HCT116 (cell line): Measurements from ENCODE around the gene CHD3. TPM values are rescaled to one million over a fixed set of nuclear protein-coding genes. Genes with fewer than 3 reads are reported as not detected.

Source experiments
- ATAC-seq: fragments of 200-7000 bp; cut with Tn5 transposase; 2 replicates; pipeline ENCODE4 v1.9.1; 2020; ENCODE audit warnings: mild to moderate bottlenecking, moderate library complexity
- BruUV-seq: library from RNA; stranded (reverse); fragments of 400-500 nt; replicated peaks from 2 replicates; lab custom pipeline; 2021; lab: Mats Ljungman, UMichigan
- CTCF ChIA-PET: fragments of 300-600 bp; sonication (Branson Sonifier 250); formaldehyde crosslinking; loops from one replicate; lab custom pipeline; 2021; ENCODE audit warnings: antibody characterized with exemption; lab: Charles Lee
- POLR2A ChIA-PET: fragments of 300-600, 350-600 bp; sonication (Branson Sonifier 250); formaldehyde crosslinking; loops from one replicate; lab custom pipeline; 2021; ENCODE audit warnings: antibody characterized with exemption; lab: Charles Lee
- RAD21 ChIA-PET, 2 experiments: fragments of 300-600 bp; sonication (Branson Sonifier 250); formaldehyde crosslinking; loops; one replicate each; lab custom pipeline; 2023; ENCODE audit warnings: low total read pairs in 2 of 2; ENCODE audit not compliant: uncharacterized antibody in 2 of 2, unreplicated experiment in 2 of 2, low non-redundant PET in 1 of 2; lab: Charles Lee
- DNase-seq: peaks from one replicate; pipeline ENCODE4 v3.0.0-alpha.2; 2010; ENCODE audit warnings: low read depth, low spot score
- H2AFZ ChIP-seq: fragments of 200-600 bp; shearing (Covaris generic), sonication (generic); 2 replicates; pipeline ENCODE4 v1.6.1; 2017; ENCODE audit warnings: low read depth, mixed run types, mixed read lengths, antibody characterized with exemption, low read length; ENCODE audit not compliant: poor library complexity, severe bottlenecking
- H3K27ac ChIP-seq: 2 replicates; pipeline ENCODE4 v1.5.1; 2012; ENCODE audit warnings: low read depth, low read length
- H3K27me3 ChIP-seq: fragments of 200-600 bp; sonication (generic); 2 replicates; pipeline ENCODE4 v1.6.1; 2016; ENCODE audit warnings: mixed run types, low read length, mixed read lengths; ENCODE audit not compliant: insufficient read depth
- H3K36me3 ChIP-seq, 2 experiments: fragments of 200-500 bp in 1 of 2; fragments of 200-600 bp in 1 of 2; sonication (Bioruptor generic) in 1 of 2; sonication (generic) in 1 of 2; 2 replicates each; pipeline versions ENCODE4 v1.5.1 to v1.6.1; 2014 to 2016; ENCODE audit warnings: low read length in 2 of 2, inconsistent platforms in 1 of 2, mixed read lengths in 1 of 2, mixed run types in 1 of 2; ENCODE audit not compliant: insufficient read depth in 2 of 2, control insufficient read depth in 1 of 2
- H3K4me1 ChIP-seq, 2 experiments: fragments of 200-600 bp in 1 of 2; sonication (generic) in 1 of 2; 2 replicates each; pipeline versions ENCODE4 v1.5.1 to v1.6.1; 2012 to 2017; ENCODE audit warnings: low read length in 2 of 2, inconsistent platforms in 1 of 2, mild to moderate bottlenecking in 1 of 2, mixed read lengths in 1 of 2, mixed run types in 1 of 2, moderate library complexity in 1 of 2; ENCODE audit not compliant: insufficient read depth in 2 of 2, control insufficient read depth in 1 of 2
- H3K4me2 ChIP-seq: fragments of 200-600 bp; sonication (generic); 2 replicates; pipeline ENCODE4 v1.6.1; 2017; ENCODE audit warnings: mixed run types, low read length, mixed read lengths
- H3K4me3 ChIP-seq, 2 experiments: fragments of 200-600 bp in 1 of 2; sonication (generic) in 1 of 2; replicated peaks in 1 of 2; 2 replicates each; pipeline ENCODE4 v1.5.1; 2011 to 2016; ENCODE audit warnings: low read length in 2 of 2, control low read depth in 1 of 2, low read depth in 1 of 2, mild to moderate bottlenecking in 1 of 2, mixed read lengths in 1 of 2, mixed run types in 1 of 2
- H3K79me2 ChIP-seq: fragments of 200-600 bp; sonication (generic); 2 replicates; pipeline ENCODE4 v1.6.1; 2017; ENCODE audit warnings: mild to moderate bottlenecking, mixed run types, low read length, moderate library complexity, mixed read lengths; ENCODE audit not compliant: insufficient read depth
- H3K9ac ChIP-seq: fragments of 200-600 bp; sonication (generic); 2 replicates; pipeline ENCODE4 v1.6.1; 2016; ENCODE audit warnings: low read length, mixed read lengths
- H3K9me2 ChIP-seq: fragments of 200-600 bp; sonication (generic), shearing (Covaris generic); 2 replicates; pipeline ENCODE4 v1.6.1; 2017; ENCODE audit warnings: mixed run types, mild to moderate bottlenecking, moderate library complexity; ENCODE audit not compliant: insufficient read depth
- H3K9me3 ChIP-seq, 2 experiments: fragments of 200-500 bp in 1 of 2; fragments of 200-600 bp in 1 of 2; sonication (Bioruptor generic) in 1 of 2; sonication (generic) in 1 of 2; 2 replicates each; pipeline ENCODE4 v1.6.1; 2014 to 2017; ENCODE audit warnings: low read length in 2 of 2, mixed read lengths in 2 of 2, inconsistent platforms in 1 of 2, low read depth in 1 of 2, mild to moderate bottlenecking in 1 of 2, mixed run types in 1 of 2, moderate library complexity in 1 of 2; ENCODE audit not compliant: control insufficient read depth in 1 of 2, insufficient read depth in 1 of 2
- H4K20me1 ChIP-seq: fragments of 200-600 bp; sonication (generic), shearing (Covaris generic); 2 replicates; pipeline ENCODE4 v1.6.1; 2017; ENCODE audit warnings: mixed run types, mild to moderate bottlenecking, moderate library complexity; ENCODE audit not compliant: insufficient read depth
- CBX3 ChIP-seq: IDR thresholded peaks from 2 replicates; pipeline ENCODE4 v1.6.1; 2012; ENCODE audit warnings: low read depth
- CEBPB ChIP-seq: IDR thresholded peaks from 2 replicates; pipeline ENCODE4 v1.6.1; 2012; ENCODE audit warnings: low read depth
- EGR1 ChIP-seq: IDR thresholded peaks from 2 replicates; pipeline ENCODE4 v1.6.1; 2012; ENCODE audit warnings: low read depth
- ELF1 ChIP-seq: IDR thresholded peaks from 2 replicates; pipeline ENCODE4 v1.6.1; 2012; ENCODE audit warnings: low read depth, borderline replicate concordance
- EZH2 ChIP-seq: fragments of 200-600 bp; sonication (generic); IDR thresholded peaks from 2 replicates; pipeline ENCODE4 v1.6.1; 2017; ENCODE audit warnings: antibody characterized with exemption, mixed run types
- FOSL1 ChIP-seq: IDR thresholded peaks from 2 replicates; pipeline ENCODE4 v1.6.1; 2012; ENCODE audit warnings: low read depth
- JUND ChIP-seq: IDR thresholded peaks from 2 replicates; pipeline ENCODE4 v1.6.1; 2012
- MAX ChIP-seq: IDR thresholded peaks from 2 replicates; pipeline ENCODE4 v1.6.1; 2012
- POLR2AphosphoS5 ChIP-seq: IDR thresholded peaks from 2 replicates; pipeline ENCODE4 v1.6.1; 2011; ENCODE audit warnings: mild to moderate bottlenecking, low read depth, low read length, moderate library complexity
- RAD21 ChIP-seq: IDR thresholded peaks from 2 replicates; pipeline ENCODE4 v1.6.1; 2012; ENCODE audit warnings: low read depth, mild to moderate bottlenecking
- SP1 ChIP-seq: IDR thresholded peaks from 2 replicates; pipeline ENCODE4 v1.6.1; 2012; ENCODE audit warnings: low read depth
- ZNF274 ChIP-seq: fragments of 200-500 bp; sonication (Bioruptor generic); IDR thresholded peaks from 2 replicates; pipeline ENCODE4 v1.6.1; 2014; ENCODE audit warnings: mild to moderate bottlenecking, low read depth, low read length, inconsistent platforms
- intact Hi-C: fragments of 100-400 bp; cut with micrococcal nuclease; formaldehyde crosslinking; loops from 2 replicates; pipeline ENCODE4 v1.10.0; 2022
- total RNA-seq: library from RNA; stranded (reverse); gene quantifications from one replicate; pipeline ENCODE4 v1.2.1, GENCODE V29; 2021; ENCODE audit not compliant: unreplicated experiment

Gene CHD3
- total RNA-seq, 1 experiment from 2014 or later: 54.8 TPM

- ChIA-PET CTCF (no interaction called here), RAD21 (no interaction called here), POLR2A (no interaction called here)
- H3K27ac ChIP-seq: 0 out of 2 replicates have a peak overlapping the region, but pooled peaks have one; percentile 68
- no peak overlapping the region for H3K4me2 ChIP-seq
- DNase-seq (no peak), ATAC-seq (no peak)
- no peak overlapping the region for H3K4me3 ChIP-seq
- H4K20me1 ChIP-seq: no peaks in the 10 kb centered on the region
- H3K9ac ChIP-seq: no peak overlapping the region
- no peak overlapping the region for H2AFZ ChIP-seq
- H3K27me3 ChIP-seq: no peaks in the 10 kb centered on the region
- BruUV-seq: no TSS peak
- H3K9me2 ChIP-seq: no peaks in the 10 kb centered on the region
- peaks cover 50% of the 10 kb centered on the region for H3K79me2 ChIP-seq
- H3K9me3 ChIP-seq: no peaks in the 10 kb centered on the region
- intact Hi-C loops: no loop called here
- peaks cover 20 to 37% of the 10 kb centered on the region in 2 experiments for H3K4me1 ChIP-seq
- TF ChIP-seq ELF1: no peak
- TF ChIP-seq FOSL1: no peak
- no peak for TF ChIP-seq SP1
- no peak for TF ChIP-seq POLR2AphosphoS5
- no peak for TF ChIP-seq MAX
- no peak for TF ChIP-seq CEBPB
- TF ChIP-seq JUND: no peak
- TF ChIP-seq EZH2: no peak
- peaks cover 27 to 31% of the 10 kb centered on the region in 2 experiments for H3K36me3 ChIP-seq
These were observed 39.3 kb upstream of the CHD3 start for GRCh38 chr17:7849130-7849750.

GRCh38 chr17:7849751-7850504, 38.7 kb upstream of the CHD3 start:
- H3K4me3 ChIP-seq: peak overlapping the region; percentile 5 to 77; a peak in 2 of 4 replicates
- intact Hi-C loops: loop anchor here (2.0 kb wide), 1 partner anchor 107 kb away; no protein-coding TSS in a partner anchor

More at GRCh38 chr17:7849751-7850504, 38.7 kb upstream of the CHD3 start:
- H3K4me2 ChIP-seq: peak overlapping the region; percentile 95; the same call in 1 of the 2 replicates
- TF ChIP-seq CBX3 (no peak), EGR1 (no peak), ZNF274 (no peak), RAD21 (no peak), CEBPB (no peak), ELF1 (no peak), POLR2AphosphoS5 (no peak)
- no TSS peak for BruUV-seq
- ChIA-PET RAD21 (no interaction called here), CTCF (interaction anchor here (1.9 kb wide), 2 partner anchors 15 to 106 kb away, joined by 5 to 7 read pairs; no protein-coding TSS in a partner anchor), POLR2A (interaction anchor here (2.2 kb wide), 1 partner anchor 7 kb away, joined by 7 read pairs; no protein-coding TSS in a partner anchor)
- no peaks in the 10 kb centered on the region for H3K9me3 ChIP-seq
- H2AFZ ChIP-seq: no peak overlapping the region
- H3K36me3 ChIP-seq: peaks cover 27 to 31% of the 10 kb centered on the region in 2 experiments
- H3K4me1 ChIP-seq: peaks cover 20 to 37% of the 10 kb centered on the region in 2 experiments
- H4K20me1 ChIP-seq: no peaks in the 10 kb centered on the region
- H3K27ac ChIP-seq: peak overlapping the region; percentile 68; the same call in 1 of the 2 replicates
- H3K79me2 ChIP-seq: peaks cover 45% of the 10 kb centered on the region
- H3K9ac ChIP-seq: peak overlapping the region; percentile 80
- no peak for ATAC-seq
- H3K9me2 ChIP-seq: no peaks in the 10 kb centered on the region
- DNase-seq: no peak
- H3K27me3 ChIP-seq: no peaks in the 10 kb centered on the region
